Middle frontal gyrus (tissue), 1 donor: Measurements from ENCODE around the gene PDZD7.

ENCODE experiments used
- DNase-seq: peaks from one replicate; pipeline ENCODE4 v3.0.0-alpha.2; 2015; ENCODE audit warnings: low spot score; ENCODE audit errors: extremely low spot score

PDZD7 gene

DNA sequence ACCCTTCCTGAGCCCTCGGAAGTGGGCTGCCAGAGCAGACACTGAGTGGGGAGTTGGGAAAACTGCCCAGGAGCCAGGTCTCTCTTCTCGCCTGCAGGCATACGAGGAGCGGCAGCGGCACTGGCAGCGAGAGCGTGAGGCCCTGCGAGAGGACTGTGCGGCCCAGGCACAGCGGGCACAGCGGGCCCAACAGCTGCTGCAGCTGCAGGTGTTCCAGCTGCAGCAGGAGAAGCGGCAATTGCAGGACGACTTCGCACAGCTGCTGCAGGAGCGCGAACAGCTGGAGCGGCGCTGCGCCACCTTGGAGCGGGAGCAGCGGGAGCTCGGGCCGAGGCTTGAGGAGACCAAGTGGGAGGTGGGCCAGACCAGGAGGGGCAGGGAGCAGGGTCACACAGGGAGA lies 25.6 kb downstream of the PDZD7 start:
- no peak for DNase-seq

DNA sequence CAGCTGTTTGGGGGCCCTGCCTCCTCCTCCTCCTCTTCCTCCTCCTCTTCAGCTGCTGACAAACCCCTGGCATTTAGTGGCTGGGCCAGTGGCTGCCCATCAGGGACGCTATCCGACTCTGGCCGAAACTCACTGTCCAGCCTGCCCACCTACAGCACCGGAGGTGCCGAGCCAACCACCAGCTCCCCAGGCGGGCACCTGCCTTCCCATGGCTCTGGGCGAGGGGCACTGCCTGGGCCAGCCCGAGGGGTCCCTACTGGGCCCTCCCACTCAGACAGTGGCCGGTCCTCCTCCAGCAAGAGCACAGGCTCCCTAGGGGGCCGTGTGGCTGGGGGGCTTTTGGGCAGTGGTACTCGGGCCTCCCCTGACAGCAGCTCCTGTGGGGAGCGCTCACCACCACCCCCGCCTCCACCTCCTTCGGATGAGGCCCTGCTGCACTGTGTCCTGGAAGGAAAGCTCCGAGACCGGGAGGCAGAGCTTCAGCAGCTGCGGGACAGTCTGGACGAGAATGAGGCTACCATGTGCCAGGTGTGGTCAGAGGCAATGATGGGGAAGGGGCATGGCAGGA lies 27.2 kb downstream of the PDZD7 start:
- no peak for DNase-seq

DNA sequence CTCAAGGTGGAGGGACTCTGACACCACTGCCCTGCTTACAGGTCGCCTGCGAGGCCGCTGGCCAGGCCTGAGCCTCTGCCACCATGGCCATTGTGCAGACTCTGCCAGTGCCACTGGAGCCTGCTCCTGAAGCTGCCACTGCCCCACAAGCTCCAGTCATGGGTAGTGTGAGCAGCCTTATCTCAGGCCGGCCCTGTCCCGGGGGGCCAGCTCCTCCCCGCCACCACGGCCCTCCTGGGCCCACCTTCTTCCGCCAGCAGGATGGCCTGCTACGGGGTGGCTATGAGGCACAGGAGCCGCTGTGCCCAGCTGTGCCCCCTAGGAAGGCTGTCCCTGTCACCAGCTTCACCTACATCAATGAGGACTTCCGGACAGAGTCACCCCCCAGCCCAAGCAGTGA lies 28.5 kb downstream of the PDZD7 start:
- no peak for DNase-seq

DNA sequence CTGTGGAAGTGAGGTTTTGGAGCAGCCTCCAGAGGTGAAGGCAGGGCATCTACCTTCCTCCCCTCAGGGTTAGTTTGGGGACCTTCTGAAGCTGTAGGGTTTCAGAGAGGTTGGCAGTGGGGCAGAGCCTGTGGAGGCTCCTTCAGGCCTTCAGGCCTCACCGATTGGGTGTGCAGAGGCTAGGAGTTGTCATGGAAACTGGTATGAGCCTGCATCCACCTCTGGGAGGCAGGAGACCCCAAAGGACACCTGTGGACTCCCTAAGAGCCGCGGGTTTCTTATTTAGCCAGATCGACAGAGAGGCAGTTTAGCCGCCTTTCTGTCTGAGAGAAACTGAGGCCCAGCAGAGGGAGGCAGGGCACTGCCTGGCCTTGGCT lies 29.3 kb downstream of the PDZD7 start:
- no peak for DNase-seq

DNA sequence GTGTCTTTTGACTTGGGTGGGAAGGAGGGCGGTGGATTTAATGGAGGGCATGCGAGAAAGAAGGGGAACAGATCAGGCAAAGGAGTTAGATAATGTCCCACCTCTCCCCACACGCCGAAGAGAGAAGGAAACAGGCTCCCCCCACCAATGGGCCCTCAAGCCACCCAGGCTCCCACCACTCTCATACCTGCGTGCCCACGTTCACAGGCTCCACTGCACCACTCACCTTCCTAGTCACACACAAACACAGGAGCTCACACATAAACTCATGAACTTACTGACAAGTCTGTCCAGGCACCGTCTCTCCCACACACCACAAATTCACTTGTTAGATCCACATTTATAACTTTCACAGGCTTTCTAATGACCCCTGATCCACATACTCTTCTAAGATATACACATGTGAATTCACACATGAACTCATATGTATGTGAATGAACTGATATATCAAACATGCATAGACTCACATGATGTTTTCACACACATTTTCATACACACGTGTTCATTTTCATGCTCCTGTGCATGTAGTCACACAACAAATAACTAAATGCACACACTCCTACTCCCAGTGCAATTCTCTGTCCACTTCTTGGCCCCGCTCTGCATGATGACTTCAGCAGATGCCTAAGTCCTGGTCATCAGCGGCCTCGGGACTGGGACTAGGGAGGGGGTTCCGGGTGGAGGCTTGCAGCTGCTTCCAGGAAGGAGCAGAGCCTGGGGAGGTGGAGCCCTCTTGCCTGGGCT lies 29.8 kb downstream of the PDZD7 start:
- DNase-seq: no peak

DNA sequence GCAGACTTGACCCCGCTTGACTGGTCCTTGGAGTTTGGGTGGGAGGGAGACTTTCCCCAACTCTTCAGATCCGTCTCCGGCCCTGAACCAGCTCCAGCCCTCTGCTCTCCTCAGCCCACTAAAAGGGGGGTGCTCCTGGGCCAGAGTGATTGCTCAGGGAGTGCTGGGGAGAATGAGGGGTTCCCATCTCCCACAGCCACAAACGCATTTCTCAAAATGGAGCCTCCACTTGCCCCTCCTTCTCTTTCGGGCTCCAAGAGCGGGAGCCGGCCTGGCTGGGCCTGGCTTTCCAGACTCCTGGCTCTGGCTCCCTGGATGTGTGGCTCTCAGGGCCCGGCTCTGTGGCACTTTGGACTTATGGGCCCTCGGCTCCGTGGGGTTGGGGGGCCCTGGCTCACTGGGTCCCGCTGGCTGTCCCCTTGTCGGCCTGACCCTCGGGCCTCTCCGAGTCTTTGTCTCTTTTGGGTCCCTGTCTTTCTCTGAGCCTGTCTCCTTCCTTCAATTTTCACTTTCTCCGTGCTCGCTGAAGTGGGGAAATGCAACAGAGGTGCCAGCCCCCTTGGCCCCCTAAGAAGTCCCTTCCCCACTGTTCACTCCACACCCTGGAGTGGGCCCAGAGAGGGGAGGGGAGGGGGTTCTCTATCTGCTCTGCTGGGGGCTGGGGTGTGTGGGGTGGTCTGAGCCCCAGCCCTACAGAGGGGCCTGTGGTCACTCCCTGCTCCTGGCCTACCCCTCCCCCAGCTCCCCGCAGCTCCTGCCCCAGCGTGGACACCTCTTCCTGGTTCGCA lies 30.6 kb downstream of the PDZD7 start:
- DNase-seq: no peak

DNA sequence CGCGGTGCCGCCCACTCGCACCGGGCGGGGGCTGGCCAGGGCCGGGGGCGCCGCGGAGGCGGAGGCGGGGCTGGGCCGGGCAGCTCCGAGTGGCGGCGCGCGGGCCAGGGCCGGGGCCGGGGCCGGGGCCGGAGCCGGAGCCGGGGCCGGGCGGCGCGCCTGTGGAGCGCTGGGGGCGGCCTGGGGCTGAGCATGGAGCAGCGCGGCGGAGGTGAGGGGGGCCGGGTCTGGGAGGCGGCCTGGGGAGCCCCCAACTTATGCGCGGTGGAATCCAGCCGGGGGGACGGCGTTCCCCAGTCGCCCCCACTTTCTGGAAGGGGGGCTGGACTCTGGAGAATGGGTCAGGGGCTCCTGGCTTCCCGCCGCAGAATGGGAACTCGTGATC lies 31.2 kb downstream of the PDZD7 start, which contains the start of gene LZTS2:
Gene LZTS2, plus strand, starts transcription at position 67 of the 385 bp plus-strand sequence. CDS start 2,731 bp downstream, outside the sequence.
- no peak for DNase-seq

DNA sequence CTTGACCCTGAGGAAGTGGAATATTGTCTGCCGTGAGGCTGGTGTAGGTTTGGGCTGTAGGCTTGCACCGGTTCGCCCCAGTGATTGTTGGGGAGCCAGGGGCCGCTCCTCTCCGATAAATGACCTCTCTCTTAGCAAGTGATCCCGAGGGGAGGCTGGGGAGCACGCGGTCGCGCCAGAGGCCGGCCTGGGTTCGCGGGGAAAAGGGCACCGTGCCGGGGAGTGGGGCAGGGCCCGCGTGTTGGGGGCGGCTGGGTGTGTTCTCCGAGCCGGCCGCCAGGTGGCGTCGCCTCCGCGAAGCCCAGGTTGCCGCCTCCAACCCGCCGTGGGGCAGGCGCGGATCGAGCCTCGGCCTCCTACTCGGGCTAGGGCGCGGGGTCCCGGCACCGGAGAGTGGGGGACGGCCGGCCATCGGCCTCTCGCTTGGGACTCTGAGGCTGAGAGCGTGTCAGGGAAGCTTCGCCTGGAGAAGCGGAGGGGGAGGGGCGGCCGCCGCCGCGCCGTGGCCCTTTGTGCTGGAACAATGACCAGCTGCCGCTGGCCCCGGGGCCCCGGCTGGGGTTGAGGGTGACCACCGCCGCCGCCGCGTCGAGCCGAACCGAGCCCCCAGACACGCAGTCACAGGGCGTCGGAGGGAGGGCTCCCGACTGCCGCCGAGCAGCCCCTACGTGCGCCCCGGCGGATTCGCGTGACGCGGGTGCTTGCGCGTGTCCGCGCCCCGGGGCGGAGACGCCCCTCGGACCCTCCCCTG lies 31.8 kb downstream of the PDZD7 start:
- DNase-seq: peak; percentile 74

DNA sequence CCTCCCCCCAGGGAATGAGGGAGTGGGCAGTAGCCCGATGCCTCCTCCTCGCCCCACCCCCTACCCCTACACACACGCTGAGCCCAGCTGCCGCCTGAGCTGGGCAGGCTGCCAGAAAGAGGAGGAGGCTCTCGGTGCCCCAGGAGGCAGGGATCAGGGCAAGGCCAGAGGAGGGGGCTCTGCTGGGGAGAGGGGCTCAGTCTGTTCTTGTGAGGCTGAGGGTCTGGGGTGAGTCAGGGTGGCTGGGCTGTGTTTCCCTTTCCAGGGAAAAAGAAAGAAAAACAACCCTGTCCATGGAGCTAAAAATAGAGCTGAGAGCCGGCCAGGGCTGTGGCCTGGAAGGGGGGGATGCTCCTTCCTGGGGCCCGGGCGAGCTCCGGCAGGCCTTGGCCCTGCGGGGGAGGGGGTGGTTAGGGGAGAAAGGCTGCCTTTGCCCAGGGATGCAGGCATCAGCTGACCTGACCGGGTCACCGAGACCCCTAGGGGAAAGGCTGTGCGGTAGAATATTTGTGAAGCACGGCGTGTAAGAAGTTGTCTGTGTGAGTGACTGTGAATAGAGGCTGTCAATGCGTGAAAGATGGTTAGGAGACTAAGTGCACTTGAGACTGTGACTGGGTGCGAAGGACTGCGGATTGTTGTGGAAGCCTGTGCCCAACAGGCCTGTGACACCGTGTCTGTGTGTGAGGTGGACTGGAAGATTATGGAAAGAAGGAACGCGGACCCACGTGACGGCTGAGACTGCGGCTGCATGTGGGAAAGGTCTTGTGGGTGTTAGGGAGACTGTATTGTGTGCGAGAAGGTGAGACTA lies 32.5 kb downstream of the PDZD7 start:
- DNase-seq: peak; percentile 83

DNA sequence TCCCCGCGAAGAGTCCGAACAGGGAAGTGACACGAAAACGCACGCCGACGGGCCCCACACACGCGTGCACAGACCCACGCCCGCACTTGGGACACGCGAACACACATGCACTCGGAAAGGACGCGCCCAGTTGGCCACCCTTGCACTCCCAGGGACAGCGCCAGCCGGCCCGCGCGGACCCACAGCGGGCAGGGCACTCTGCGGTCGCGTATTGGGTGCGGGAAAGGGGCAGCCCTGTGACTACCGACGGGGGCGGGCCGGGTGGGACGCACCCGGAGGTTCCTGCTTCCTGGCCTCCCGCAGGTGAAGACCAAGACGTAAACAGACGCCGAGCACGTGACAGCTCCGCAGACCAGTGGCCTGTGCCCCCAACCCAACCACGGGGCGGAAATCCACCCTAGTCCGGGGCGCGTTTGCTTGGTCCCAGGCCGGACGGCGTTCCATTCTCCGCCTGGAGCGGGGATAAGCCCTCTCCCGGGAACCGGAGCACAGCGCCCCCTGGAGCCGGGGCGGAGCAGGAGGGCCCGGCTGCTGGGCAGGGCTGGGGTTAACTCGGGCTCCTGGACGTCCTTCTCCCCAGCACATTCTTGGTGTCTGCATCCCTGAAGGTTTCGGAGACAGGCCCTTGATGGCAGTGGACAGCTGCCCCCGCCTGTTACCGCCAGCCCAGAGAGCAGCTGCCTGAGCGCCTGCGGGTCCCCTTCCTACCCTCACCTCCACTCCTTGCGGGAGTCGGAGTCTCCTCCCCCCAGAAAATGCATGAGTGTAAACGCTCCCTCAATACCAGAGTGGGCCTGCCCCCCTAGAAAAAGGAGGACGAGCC lies 33.4 kb downstream of the PDZD7 start:
- no peak for DNase-seq

DNA sequence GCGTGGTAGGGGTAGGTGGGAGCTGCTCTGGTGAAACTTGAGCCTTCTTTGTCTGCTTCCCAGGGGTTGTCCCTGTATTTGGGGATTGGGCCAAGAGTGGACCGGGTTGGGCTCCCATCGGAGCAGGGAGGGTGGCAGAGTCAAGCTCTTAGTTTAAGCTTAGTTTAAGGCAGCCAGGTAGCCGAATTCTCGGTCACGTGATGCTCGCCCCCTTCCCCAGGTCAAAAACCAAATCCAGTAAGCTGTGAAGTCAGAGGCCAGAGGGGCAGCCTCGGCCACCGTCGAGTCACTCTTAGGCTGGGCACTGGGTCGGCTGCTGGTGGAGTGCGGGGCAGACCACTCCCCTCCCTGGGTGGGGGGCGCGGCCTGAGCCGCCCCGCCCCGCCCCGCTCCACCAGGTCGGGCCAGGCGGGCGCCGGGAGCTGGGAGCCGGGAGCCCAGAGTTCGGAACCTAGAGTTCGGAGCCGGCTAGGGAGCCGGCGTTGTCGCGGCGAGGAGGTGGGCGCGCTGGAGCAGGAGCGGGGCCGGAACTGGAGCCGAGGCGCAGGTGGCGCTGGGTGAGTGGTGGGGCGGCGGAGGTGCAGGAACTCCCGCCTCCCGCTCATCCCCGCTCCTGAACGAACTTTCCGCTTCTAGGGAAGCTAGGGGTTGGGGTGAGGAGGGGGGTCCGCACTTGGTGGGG lies 34.1 kb downstream of the PDZD7 start:
- no peak for DNase-seq

DNA sequence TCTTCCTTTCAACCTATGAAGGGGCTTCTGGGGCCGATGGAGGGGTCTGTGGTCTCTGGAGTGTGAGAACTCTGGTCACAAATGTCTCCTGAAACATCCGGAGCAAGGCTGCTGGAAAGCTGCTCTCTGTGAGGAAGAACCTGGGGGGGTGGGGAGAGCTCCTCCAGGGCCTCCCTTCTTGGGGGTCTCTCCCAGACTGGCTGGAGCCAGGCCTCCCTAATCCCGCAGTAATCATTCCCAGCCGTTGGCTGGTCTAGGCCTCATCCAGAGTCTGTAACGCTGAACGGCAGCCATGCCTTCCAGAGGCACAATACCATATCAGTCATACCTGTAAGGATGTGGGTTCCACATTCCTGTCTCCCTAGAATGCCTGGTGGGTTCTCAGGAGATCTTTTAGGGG lies 35.7 kb downstream of the PDZD7 start:
- DNase-seq: no peak

DNA sequence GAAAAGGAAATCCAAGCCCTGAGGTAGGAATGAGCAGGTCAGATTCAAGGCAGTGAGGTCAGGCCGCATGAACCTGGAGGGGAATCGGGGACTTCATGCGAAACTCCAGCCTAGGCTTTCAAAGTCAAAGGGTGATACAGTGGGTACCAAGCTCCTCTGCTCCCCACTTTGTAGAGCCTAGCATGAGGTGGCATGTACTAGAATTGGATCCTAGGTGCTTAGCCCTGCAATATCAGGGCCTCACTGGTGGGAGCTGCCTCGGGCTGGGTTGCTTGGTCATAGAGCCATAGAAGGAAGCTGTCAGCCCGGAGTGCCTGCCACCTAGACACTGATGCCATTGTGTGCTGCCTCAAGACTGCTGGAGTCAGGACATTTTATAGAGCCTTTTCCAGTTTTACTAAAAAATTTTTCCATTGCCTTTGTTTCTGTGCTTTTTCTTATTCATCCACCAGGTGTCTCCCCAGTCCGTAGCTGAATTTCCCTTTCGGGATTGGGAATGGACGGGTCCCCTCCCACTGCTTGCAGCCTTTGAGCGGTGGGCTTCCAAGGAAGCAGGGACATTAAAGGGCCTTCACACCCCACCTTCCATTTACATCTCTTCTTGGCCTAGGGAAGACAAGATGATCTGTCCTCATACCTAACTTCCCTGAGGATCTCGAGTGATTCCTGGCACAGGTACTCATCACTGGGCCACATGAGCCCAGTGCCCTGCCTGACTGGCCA lies 36.8 kb downstream of the PDZD7 start:
- no peak for DNase-seq

DNA sequence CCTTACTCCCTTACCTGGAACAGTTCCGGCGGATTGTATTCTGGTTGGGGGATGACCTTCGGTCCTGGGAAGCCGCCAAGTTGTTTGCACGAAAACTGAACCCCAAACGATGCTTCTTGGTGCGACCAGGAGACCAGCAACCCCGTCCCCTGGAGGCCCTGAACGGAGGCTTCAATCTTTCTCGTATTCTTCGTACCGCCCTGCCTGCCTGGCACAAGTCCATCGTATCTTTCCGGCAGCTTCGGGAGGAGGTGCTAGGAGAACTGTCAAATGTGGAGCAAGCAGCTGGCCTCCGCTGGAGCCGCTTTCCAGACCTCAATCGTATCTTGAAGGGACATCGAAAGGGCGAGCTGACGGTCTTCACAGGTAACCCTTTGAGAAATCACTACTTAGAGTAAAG lies 41.8 kb downstream of the PDZD7 start:
- no peak for DNase-seq

DNA sequence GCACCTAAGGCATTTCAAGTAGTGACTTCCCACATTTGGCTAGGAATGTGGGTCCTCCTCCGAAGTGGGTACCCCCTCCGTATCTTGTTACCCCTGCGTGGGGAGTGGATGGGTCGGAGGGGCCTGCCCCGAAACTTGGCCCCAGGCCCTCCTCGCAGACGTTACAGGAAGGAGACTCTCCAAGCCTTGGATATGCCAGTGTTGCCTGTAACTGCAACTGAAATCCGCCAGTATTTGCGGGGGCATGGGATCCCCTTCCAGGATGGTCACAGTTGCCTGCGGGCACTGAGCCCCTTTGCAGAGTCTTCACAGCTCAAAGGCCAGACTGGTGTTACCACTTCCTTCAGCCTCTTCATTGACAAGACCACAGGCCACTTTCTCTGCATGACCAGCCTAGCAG lies 42.8 kb downstream of the PDZD7 start:
- DNase-seq: no peak

DNA sequence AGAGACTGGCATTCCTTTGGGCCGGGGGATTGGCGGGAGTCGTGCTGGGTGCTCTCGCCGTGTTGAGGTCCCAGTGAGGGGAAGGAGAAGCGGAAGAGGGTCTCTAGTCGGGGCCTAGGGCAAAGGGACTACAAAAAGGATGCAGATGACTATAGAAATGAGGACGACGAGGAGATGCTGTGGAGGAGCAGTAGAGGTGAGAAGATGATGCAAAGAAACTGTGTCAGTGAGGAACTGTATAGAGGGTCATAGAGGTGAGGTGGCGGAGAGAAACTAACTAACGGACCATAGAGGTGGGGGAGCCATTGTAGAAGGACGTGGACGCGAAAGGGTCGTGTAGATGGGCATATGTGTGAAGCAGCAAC lies 43.3 kb downstream of the PDZD7 start:
- no peak for DNase-seq

DNA sequence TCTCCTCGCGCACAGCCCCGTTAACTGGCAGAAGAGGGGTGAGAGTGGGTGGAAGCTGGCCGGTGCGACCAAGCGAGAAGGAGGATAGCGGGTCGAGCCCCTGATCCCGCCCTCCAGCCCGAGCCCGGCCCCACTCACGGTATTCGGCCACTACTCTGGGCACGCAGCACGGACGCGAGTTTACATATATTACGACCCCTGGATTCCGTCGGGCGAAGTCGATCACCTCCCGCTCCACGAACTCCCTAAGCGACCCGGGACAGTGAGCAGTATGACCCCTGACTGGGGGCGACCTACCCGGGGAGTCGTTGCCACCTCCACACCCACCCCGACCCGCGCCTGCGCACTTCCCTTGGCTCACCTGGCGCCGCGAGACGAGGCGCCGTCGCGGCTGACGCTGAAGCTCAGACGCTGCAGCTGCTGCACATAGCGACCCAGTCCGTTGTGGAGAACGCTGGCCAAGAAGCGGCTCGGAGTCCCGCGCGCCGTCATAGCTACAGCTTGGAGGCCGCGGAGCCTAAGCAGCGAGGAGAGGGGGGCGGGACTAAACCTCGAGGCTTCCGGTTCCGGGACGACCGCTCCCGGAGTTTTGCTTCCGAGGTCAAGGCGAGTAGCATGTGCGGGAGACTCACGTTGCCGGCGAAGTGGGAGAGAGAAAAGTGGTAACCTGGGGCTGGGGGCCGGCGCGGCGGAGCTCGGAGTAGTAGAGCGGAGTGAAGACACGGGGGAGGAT lies 43.8 kb downstream of the PDZD7 start, which contains the start of the genes MRPL43 and TWNK:
Gene MRPL43, minus strand, starts transcription at position 546 of the 733 bp plus-strand sequence. Its CDS starts 54 bp downstream, at position 492.
Gene TWNK, plus strand, starts transcription at position 592 of the 733 bp plus-strand sequence. CDS start 668 bp downstream, outside the sequence.
- peak; percentile 82 for DNase-seq

DNA sequence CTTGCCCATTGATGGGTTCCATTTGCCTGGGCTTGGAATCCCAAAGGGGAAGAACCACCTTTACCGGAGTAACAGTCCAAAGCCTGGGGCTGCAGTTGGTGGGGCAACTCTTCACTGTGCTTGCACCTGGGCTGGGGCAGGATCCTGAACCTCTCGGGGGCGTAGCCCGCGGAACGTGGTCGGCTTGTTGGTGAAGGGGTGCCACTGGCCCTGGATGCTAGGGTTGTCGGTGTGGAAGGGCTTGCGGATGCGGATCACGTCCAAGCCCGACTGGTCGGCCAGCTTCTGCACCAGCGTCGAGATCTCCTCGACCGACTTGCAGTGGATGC lies 44.3 kb downstream of the PDZD7 start:
- no peak for DNase-seq
